ENCODE data around the gene PRR13. TPM values are rescaled to one million over a fixed set of nuclear protein-coding genes. Genes with fewer than 3 reads are reported as not detected.

PRR13 gene
- total and polyA plus RNA-seq, 4 donors: 59.0 to 336 (median 168) TPM

GRCh38 chr12:53450936-53451335 is 9.4 kb downstream of the PRR13 start:
- Histone ChIP-seq H3K4me1 (ENCODE audit: control insufficient read depth in 5 of 5, insufficient read depth in 5 of 5, low read length in 5 of 5) (peaks cover 0 to 17% (median 12%) of the 10 kb centered on the region in 5 donors), H3K27ac (ENCODE audit: low read depth in 1 of 2, low read length in 1 of 2) (no peak overlapping the region), H3K36me3 (ENCODE audit: control insufficient read depth in 4 of 4, insufficient read depth in 4 of 4, low read length in 4 of 4) (peaks cover 13 to 22% (median 17%) of the 10 kb centered on the region in 4 donors), H3K27me3 (ENCODE audit: control insufficient read depth in 3 of 3, insufficient read depth in 3 of 3, low read length in 2 of 3) (no peaks in the 10 kb centered on the region), H3K9me3 (ENCODE audit: control insufficient read depth in 4 of 4, insufficient read depth in 3 of 4, low read length in 3 of 4) (no peaks in the 10 kb centered on the region), H3K4me3 (no peak overlapping the region), H3K9ac (ENCODE audit: insufficient read depth in 1 of 2, low read length in 2 of 2) (no peak overlapping the region)
- ATAC-seq (ENCODE audit: insufficient read depth, low FRiP score): no peak
- 93 to 96% methylated on average over 7 of the region's 7 CpGs for WGBS, 2 donors
- no peak for TF ChIP-seq CTCF (IDR thresholded peaks at IDR 0.05; ENCODE audit: control extremely low read depth, extremely low read depth)
- no peak for DNase-seq

- H3K4me3 ChIP-seq: peak within 1 kb of the TSS; percentile 93
- no peaks in the 10 kb centered on the region for H3K9me3 ChIP-seq (ENCODE audit: control insufficient read depth in 4 of 4, insufficient read depth in 3 of 4, low read length in 3 of 4)
- WGBS, 2 donors: 0% methylated on average over 22 to 32 of the region's 32 CpGs
- peak within 1 kb of the TSS; percentile 90 to 97 for H3K27ac ChIP-seq (ENCODE audit: low read depth in 1 of 2, low read length in 1 of 2)
- peak within 1 kb of the TSS; percentile 87 to 98 for H3K9ac ChIP-seq (ENCODE audit: insufficient read depth in 1 of 2, low read length in 2 of 2)
- TF ChIP-seq CTCF (IDR thresholded peaks at IDR 0.05; ENCODE audit: control extremely low read depth, extremely low read depth): peak; percentile 92
- H3K4me1 ChIP-seq (ENCODE audit: control insufficient read depth in 5 of 5, insufficient read depth in 5 of 5, low read length in 5 of 5): peaks cover 0 to 17% (median 12%) of the 10 kb centered on the region in 5 donors
- H3K36me3 ChIP-seq (ENCODE audit: control insufficient read depth in 4 of 4, insufficient read depth in 4 of 4, low read length in 4 of 4): peaks cover 18 to 27% (median 20%) of the 10 kb centered on the region in 4 donors
- no peaks in the 10 kb centered on the region for H3K27me3 ChIP-seq (ENCODE audit: control insufficient read depth in 3 of 3, insufficient read depth in 3 of 3, low read length in 2 of 3)
- DNase-seq (peak; percentile 100), ATAC-seq (ENCODE audit: insufficient read depth, low FRiP score) (peak; percentile 97)
These were observed 10.2 kb downstream of the PRR13 start, which contains the start of gene PCBP2 for GRCh38 chr12:53451661-53452158. Gene PCBP2 (plus strand): TSS chr12:53452102. CDS start chr12:53454801, 2,699 bp downstream.

- H3K9me3 ChIP-seq (ENCODE audit: control insufficient read depth in 4 of 4, insufficient read depth in 3 of 4, low read length in 3 of 4): no peaks in the 10 kb centered on the region
- ATAC-seq (ENCODE audit: insufficient read depth, low FRiP score): peak; percentile 61
- DNase-seq: peak; percentile 90 to 93 (median 92)
- no peaks in the 10 kb centered on the region for H3K27me3 ChIP-seq (ENCODE audit: control insufficient read depth in 3 of 3, insufficient read depth in 3 of 3, low read length in 2 of 3)
- peak overlapping the region; percentile 93 for H3K4me3 ChIP-seq
- H3K9ac ChIP-seq (ENCODE audit: insufficient read depth in 1 of 2, low read length in 2 of 2): peak overlapping the region; percentile 87 to 98
- H3K36me3 ChIP-seq (ENCODE audit: control insufficient read depth in 4 of 4, insufficient read depth in 4 of 4, low read length in 4 of 4): peaks cover 24 to 34% (median 26%) of the 10 kb centered on the region in 4 donors
- 0 to 1% methylated on average over 47 to 66 of the region's 82 CpGs for WGBS, 2 donors
- H3K4me1 ChIP-seq (ENCODE audit: control insufficient read depth in 5 of 5, insufficient read depth in 5 of 5, low read length in 5 of 5): peaks cover 0 to 17% (median 12%) of the 10 kb centered on the region in 5 donors
- no peak for TF ChIP-seq CTCF (IDR thresholded peaks at IDR 0.05; ENCODE audit: control extremely low read depth, extremely low read depth)
- peak overlapping the region; percentile 90 to 97 for H3K27ac ChIP-seq (ENCODE audit: low read depth in 1 of 2, low read length in 1 of 2)
These were observed 10.9 kb downstream of the PRR13 start for GRCh38 chr12:53452159-53453077.
